Fibroblast of the conjunctiva (primary cell): ENCODE results near the gene SPAG16.

ENCODE experiments used
- DNase-seq: peaks from one replicate; pipeline ENCODE4 v3.0.0-alpha.2; 2010; ENCODE audit warnings: low read depth

Gene SPAG16

GRCh38 chr2:214096208-214096715, 812.0 kb downstream of the SPAG16 start:
- DNase-seq, result no peak

- no peak for DNase-seq
Measured at GRCh38 chr2:214098811-214099210, 814.5 kb downstream of the SPAG16 start.

GRCh38 chr2:214100488-214100887, 816.2 kb downstream of the SPAG16 start:
- DNase-seq, result no peak

DNA sequence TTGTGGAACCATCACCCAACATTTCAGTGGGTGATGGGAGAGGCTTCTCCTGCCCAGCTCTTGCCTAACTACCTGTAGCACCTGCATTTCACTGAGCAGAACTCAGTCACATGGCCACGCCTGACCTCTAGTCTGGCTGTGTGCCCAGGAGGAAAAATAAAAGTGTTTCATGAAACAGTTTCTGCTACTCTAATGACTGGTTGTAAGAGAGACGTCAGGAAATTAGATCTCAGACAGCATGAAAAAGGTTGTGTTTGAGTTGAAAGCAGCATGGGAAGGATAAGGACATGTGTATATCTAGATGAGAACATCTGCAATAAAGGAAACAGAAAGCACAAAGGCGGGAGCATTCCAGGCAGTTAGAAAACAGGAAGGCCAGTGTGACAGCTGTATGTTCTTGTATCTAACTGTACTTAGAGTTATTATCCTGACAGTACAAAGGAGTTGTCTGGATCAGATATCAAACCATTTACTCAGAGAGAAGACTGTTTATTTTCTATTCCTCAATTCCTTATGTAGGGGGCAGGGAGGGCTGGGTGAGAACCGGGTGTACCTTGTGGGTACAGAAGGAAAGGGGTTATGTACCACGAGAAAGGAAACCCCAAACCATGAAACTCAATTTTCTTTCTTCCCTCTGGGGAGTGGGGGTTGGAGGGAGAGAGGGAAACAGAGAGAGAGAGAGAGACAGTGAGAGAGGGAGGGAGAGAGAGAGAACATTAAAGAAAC, 819.2 kb downstream of the SPAG16 start:
- no peak for DNase-seq

DNA sequence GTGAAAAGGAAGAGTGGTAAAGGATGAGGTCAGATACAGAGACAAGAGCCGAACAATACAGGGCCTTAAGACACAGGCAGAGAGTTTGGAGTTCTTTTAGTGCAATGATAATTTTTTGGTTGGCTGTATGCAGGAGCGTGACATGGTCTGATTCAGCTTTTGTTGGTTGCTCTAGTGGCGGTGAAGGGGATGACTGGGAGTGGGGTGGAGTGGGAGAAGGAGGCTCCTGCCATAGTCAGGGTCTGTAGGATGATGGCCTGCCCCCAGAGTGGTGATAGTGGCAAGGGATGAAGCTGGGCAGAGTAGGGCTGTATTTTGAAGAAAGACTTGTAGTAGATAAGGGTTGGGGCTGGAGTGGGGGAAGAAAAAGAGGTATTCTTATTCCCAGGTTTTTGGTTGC, 820.0 kb downstream of the SPAG16 start:
- no peak for DNase-seq

DNA sequence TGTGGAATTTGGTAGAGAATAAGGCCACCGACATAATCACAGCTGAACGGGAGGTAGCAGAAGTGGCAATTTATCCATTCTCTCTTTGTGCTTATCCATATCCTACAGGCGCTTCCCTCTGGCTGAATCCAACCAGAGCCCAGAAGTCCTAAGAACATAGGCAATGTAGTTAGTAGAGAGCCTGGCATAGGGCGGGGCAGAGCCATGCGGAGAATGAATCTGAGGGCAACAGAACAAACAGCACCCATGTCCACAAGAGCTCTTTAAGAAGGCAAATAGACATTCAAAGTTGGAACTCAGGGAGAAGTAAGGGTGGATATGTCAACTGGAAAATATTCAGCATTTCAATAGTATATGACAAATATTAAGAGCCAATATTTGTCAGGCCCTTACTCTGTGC, 820.7 kb downstream of the SPAG16 start:
- no peak for DNase-seq

GRCh38 chr2:214107726-214108125, 823.5 kb downstream of the SPAG16 start:
- DNase-seq, result no peak

- DNase-seq, result no peak
Measured at GRCh38 chr2:214108598-214108997, 824.3 kb downstream of the SPAG16 start.

GRCh38 chr2:214117054-214117453, 832.8 kb downstream of the SPAG16 start:
- no peak for DNase-seq

DNA sequence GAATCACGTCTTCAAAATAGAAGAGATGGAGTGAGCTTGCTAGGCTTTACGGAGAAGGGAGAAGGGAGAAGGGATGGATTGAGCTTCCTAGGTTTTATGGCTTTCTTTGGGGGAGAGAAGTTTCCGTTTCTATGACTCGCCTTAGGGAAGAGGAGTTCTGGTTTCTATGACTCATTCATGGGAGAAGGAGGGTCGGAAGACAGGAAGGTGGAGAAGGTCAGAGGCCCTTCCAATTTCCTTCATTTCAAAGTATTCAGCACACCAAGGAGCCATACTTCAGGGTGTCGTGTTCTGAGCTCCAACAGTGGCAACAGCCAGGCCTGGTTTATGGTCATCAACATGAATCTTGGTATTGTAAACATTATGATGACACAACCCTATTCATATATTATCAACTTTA, 841.9 kb downstream of the SPAG16 start:
- no peak for DNase-seq

- DNase-seq, result no peak
Measured at GRCh38 chr2:214127170-214127569, 842.9 kb downstream of the SPAG16 start.

- peak; percentile 75 for DNase-seq
Measured at GRCh38 chr2:214127571-214127970, 843.3 kb downstream of the SPAG16 start.

DNA sequence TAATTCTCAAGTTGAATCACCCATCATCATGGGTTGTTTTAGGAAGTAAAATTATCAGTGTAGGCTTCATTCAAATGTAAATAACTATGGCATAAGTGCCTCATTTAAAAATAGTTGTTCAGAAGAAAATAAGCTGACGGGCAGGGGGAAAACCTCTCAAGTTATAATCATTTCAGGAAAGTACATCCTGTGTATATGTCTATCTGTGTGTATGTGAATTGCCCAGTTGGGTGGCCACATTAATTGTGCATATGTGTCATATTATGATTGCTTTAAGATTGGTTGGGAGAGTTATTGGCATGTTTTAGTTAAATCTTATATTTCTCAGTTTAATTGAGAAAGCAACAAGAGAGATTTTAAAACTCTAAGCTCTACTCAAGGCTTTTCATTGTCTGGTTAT, 843.8 kb downstream of the SPAG16 start:
- no peak for DNase-seq

DNA sequence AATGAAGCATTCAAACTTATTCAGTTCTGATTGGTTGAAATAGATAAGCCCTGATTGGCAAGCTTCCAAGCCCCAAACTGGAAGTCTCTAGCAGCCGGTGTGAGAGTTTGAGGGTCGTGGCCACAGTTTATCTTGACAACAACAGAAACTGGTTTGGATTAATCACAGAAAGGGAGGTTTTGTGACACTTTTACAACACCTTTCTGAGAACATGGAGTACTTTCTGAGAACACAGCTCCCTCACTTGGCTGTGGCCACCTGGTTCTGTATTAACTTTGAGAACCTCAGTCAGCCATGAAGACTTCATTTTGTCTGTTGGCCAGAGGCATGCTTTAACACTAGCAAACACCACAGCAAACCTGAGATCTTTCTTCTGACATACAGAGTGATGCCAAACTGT, 845.9 kb downstream of the SPAG16 start:
- no peak for DNase-seq

GRCh38 chr2:214135966-214136365, 851.7 kb downstream of the SPAG16 start:
- DNase-seq, result no peak

GRCh38 chr2:214138779-214139178, 854.5 kb downstream of the SPAG16 start:
- no peak for DNase-seq

DNA sequence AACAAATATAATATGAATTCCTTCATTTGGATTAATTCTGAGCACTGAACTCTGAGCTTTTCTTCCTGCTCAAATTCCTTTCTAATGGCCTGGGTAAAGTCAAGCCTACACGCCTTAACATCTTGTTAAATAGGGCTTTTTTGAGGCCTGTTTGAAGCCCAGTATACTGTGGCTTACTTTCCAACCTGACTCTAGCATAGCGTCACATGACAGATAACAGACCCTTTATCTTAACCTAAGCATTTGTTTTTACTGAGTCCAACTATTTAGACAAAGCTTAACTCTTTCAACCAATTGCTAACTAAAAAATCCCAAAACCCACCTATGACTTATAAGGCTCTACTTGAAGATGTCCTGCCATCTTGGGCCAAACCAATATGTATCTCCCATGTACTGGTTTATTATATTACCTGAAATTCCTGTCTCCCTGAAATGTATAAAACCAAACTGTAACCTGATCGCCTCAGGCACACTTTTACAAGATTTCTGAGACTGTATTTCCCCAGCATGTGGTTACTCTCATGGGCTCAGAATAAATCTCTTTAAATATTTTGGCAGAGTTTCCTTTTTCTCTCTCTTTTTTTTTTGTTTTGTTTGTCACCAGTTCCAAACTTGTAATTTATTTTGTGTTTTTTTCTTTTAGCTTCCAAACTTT, 855.5 kb downstream of the SPAG16 start:
- no peak for DNase-seq

- DNase-seq, result no peak
Measured at GRCh38 chr2:214156971-214157370, 872.7 kb downstream of the SPAG16 start.

- DNase-seq, result no peak
Measured at GRCh38 chr2:214158851-214159250, 874.6 kb downstream of the SPAG16 start.

GRCh38 chr2:214169281-214169680, 885.0 kb downstream of the SPAG16 start:
- no peak for DNase-seq

DNA sequence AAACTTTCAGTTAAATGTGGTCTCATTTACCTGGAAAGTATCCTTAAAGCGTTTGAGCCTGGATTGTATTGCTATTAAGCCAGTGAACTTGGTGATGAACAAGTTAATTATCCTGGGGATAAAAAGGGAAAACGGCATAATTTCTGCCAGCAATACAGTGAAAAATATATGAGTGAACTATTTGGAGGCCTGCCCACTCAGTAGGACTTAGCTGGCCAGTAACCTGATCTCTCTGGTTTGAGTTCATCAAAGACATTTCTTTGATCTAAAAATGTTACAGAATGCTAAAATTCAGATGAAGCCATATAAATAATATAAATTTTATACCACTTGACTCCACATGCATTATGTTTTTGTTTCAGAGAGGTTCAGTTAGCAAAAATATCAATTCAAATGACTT, 885.5 kb downstream of the SPAG16 start:
- peak; percentile 1 for DNase-seq

GRCh38 chr2:214174563-214174962, 890.3 kb downstream of the SPAG16 start:
- DNase-seq, result no peak

DNA sequence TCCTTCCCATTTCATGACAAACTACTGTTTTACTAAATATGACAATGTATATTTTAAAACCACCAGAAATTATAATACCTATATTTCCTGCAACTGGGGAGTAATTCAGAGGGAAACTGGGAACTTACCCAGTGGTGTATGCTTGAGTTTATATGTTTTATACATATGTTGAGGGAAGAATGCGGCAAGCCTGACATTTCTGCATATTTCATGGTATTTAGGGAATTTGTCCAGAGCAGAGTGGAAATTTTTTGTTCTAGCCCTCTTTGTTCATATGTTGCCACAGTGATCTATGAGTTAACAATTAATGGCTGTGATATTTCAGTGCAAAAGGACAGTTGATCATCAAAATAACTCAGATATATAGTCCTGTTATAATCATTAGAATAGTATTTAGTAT, 895.8 kb downstream of the SPAG16 start:
- DNase-seq, result no peak

DNA sequence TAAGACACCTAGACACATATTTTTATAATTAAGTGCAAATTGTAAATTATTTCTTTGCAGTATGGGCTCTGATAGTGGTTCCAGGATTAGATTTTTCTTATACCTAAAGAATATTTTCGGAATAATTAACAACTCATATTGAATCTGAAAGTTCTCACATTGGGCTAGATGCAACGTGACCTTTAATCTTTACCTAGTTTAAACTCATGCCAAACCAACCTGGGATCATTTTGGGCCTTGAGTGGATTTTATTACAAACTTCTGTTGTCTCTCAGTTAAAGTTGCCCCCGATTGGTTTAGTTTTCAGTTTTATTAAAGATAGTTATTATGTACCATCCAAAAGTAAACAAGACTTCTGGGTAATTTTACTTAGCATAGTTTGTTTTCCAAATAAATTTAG, 896.4 kb downstream of the SPAG16 start:
- DNase-seq, result no peak
